Tibial artery (tissue), 4 donors: ENCODE results near the gene GIMAP7.
"Not testable (repeated sequence)": the region's sequence is repeated elsewhere in the genome, so short reads cannot be mapped to it uniquely, and the experiment has no call there.

ENCODE experiments used
- DNase-seq, 2 donors: peaks; one replicate each; pipeline ENCODE4 v3.0.0-alpha.2; 2019
- H3K27ac ChIP-seq, 2 donors: fragments of 200-600 bp; sonication (generic) in 1 of 2; 1 replicate in 1 of 2; 2 replicates in 1 of 2; pipeline ENCODE4 v1.5.1; 2018 to 2019; ENCODE audit warnings: mild to moderate bottlenecking in 1 of 2
- H3K27me3 ChIP-seq, 2 donors: fragments of 200-600 bp; sonication (generic) in 1 of 2; one replicate each; pipeline versions ENCODE4 v1.5.1 to v1.6.0; 2016 to 2019
- H3K36me3 ChIP-seq, 3 donors: fragments of 200-600 bp; sonication (generic) in 2 of 3; one replicate each; pipeline ENCODE4 v1.5.1; 2016 to 2019; ENCODE audit warnings: mild to moderate bottlenecking in 2 of 3
- H3K4me1 ChIP-seq, 4 donors: fragments of 200-600 bp; sonication (generic) in 2 of 4; 1 replicate in 3 of 4; 2 replicates in 1 of 4; pipeline ENCODE4 v1.5.1; 2016 to 2019
- H3K4me3 ChIP-seq, 2 donors: fragments of 200-600 bp; sonication (generic) in 1 of 2; 1 replicate in 1 of 2; 2 replicates in 1 of 2; pipeline ENCODE4 v1.5.1; 2018 to 2019; ENCODE audit warnings: mild to moderate bottlenecking in 2 of 2
- H3K9me3 ChIP-seq, 3 donors: fragments of 200-600 bp; sonication (generic) in 1 of 3; one replicate each; pipeline ENCODE4 v1.5.1; 2016 to 2019
- CTCF ChIP-seq, 2 experiments: fragments of 200-600 bp in 1 of 2; fragments of 450-650 bp in 1 of 2; IDR thresholded peaks; one replicate each; pipeline ENCODE4 v1.5.1; 2017 to 2019; ENCODE audit warnings: antibody characterized with exemption in 2 of 2, mild to moderate bottlenecking in 1 of 2, moderate library complexity in 1 of 2
- intact Hi-C: fragments of 100-400 bp; cut with DNase I; formaldehyde crosslinking; loops from one replicate; pipeline ENCODE4 v1.15.0; 2023; ENCODE audit warnings: low total_unique reads

The GIMAP7 gene

GRCh38 chr7:150515248-150516147, 826 bp downstream of the GIMAP7 start:
- Histone ChIP-seq H3K4me1 (no peaks in the 10 kb centered on the region), H3K36me3 (peaks cover 0 to 6% (median 0%) of the 10 kb centered on the region in 3 donors), H3K9me3 (no peaks in the 10 kb centered on the region), H3K27ac (no peak overlapping the region), H3K4me3 (peak overlapping the region; percentile 22 to 37), H3K27me3 (no peaks in the 10 kb centered on the region)
- no peak for DNase-seq
- TF ChIP-seq CTCF (IDR thresholded peaks at IDR 0.05): no peak
- intact Hi-C loops: no loop called here

GRCh38 chr7:150516956-150517745, 2.5 kb downstream of the GIMAP7 start:
- Histone ChIP-seq H3K27me3 (no peaks in the 10 kb centered on the region), H3K4me1 (no peaks in the 10 kb centered on the region), H3K4me3 (peak overlapping the region; percentile 22 to 37), H3K36me3 (peaks cover 0 to 8% (median 0%) of the 10 kb centered on the region in 3 donors), H3K9me3 (no peaks in the 10 kb centered on the region), H3K27ac (no peak overlapping the region)
- no peak for TF ChIP-seq CTCF (IDR thresholded peaks at IDR 0.05)
- no peak for DNase-seq
- intact Hi-C loops: no loop called here

- Histone ChIP-seq H3K4me1 (no peaks in the 10 kb centered on the region), H3K9me3 (no peaks in the 10 kb centered on the region), H3K27me3 (no peaks in the 10 kb centered on the region), H3K4me3 (no peak overlapping the region), H3K27ac (no peak overlapping the region), H3K36me3 (peaks cover 0 to 8% (median 0%) of the 10 kb centered on the region in 3 donors)
- intact Hi-C loops: no loop called here
- TF ChIP-seq CTCF (IDR thresholded peaks at IDR 0.05): no peak
- no peak for DNase-seq
Observed at GRCh38 chr7:150519310-150519709, 4.6 kb downstream of the GIMAP7 start.

GRCh38 chr7:150520145-150520544, 5.5 kb downstream of the GIMAP7 start:
- Histone ChIP-seq H3K27ac (no peak overlapping the region), H3K27me3 (no peaks in the 10 kb centered on the region), H3K9me3 (no peaks in the 10 kb centered on the region), H3K4me3 (no peak overlapping the region), H3K36me3 (peaks cover 0 to 8% (median 0%) of the 10 kb centered on the region in 3 donors), H3K4me1 (no peaks in the 10 kb centered on the region)
- no peak for DNase-seq
- no peak for TF ChIP-seq CTCF (IDR thresholded peaks at IDR 0.05)
- intact Hi-C loops: no loop called here

- H3K27me3 ChIP-seq, intact Hi-C loops, DNase-seq, H3K36me3 ChIP-seq, H3K27ac ChIP-seq, H3K9me3 ChIP-seq, H3K4me3 ChIP-seq, H3K4me1 ChIP-seq: not testable (repeated sequence)
Observed at GRCh38 chr7:150522931-150523330, 8.3 kb downstream of the GIMAP7 start.

- H3K36me3 ChIP-seq: peaks cover 0 to 8% (median 0%) of the 10 kb centered on the region in 3 donors
- no peak overlapping the region for H3K27ac ChIP-seq
- H3K27me3 ChIP-seq: no peaks in the 10 kb centered on the region
- DNase-seq: no peak
- no peaks in the 10 kb centered on the region for H3K9me3 ChIP-seq
- intact Hi-C loops: no loop called here
- no peaks in the 10 kb centered on the region for H3K4me1 ChIP-seq
- TF ChIP-seq CTCF (IDR thresholded peaks at IDR 0.05): no peak
- H3K4me3 ChIP-seq: no peak overlapping the region
Observed at GRCh38 chr7:150524018-150524417, 9.3 kb downstream of the GIMAP7 start.
